ENCODE results near the gene GGTLC2.
"Not testable (repeated sequence)": the region's sequence is repeated elsewhere in the genome, so short reads cannot be mapped to it uniquely, and the experiment has no call there.

GGTLC2 gene

GRCh38 chr22:22644314-22644713 is at the start of gene GGTLC2:
TSS of gene GGTLC2 (plus strand) at chr22:22644614. CDS start at chr22:22646346, 1,732 bp downstream.
- not testable (repeated sequence) for DNase-seq

DNA sequence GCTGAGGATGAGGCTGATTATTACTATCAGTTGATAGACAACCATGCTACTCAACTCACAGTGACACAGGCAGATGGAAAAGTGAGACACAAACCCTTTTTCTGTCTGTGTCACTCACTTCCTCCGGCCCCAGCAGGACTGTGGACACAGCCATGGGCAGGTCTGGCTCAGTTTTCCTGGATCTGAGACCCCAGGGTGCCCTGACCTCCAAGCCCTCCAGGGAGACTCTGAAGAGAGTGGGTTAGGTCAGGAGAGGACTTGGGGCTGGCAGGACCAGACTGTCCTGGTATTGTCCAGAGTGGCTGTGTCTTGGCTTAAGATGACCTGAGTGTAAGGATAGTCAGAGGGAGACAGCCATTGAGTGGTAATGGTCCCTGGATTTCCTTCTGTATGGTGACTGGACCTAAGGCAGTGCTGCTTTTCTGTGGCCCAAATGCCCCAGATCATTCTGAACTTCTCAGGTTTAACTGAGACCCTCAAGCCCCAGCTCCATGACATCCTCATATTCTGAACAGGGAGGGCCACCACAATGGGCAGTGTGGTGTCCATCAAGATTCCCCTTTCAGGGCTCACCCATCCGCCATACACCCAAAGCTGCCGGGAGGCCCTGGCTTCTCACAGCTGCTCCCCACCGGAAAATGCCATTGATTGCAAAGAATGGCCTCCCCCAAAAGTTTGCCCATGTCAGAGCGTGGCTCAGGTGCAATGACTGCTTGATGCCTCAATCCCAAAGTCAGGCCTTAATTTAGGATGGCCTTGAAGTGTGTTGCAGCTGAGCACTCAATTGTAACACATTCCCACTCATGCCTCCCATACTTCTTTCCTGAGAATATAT is 49.2 kb upstream of the GGTLC2 start:
- no peak for DNase-seq

DNA sequence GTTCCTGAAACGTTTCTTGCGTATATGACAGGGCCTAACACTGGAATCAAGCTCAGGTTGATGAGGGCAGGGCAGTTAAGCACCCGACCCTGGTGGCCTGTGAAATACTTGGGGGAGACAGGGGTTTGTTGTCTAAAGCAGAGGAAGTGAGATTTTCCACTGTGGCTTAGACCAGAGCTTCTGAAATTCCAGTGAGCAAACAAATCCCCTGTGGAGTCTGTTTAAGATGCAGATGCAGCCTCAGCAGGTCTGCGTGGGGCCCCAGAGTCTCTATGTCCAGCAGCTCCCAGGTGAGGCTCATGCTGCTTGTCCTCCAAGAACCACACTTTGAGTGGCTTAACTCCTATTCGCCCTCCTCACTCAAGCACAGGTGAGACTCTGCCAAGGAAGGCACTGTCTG is 46.3 kb upstream of the GGTLC2 start:
- DNase-seq: no peak

GRCh38 chr22:22599248-22599647 is 45.2 kb upstream of the GGTLC2 start:
- DNase-seq: no peak

DNA sequence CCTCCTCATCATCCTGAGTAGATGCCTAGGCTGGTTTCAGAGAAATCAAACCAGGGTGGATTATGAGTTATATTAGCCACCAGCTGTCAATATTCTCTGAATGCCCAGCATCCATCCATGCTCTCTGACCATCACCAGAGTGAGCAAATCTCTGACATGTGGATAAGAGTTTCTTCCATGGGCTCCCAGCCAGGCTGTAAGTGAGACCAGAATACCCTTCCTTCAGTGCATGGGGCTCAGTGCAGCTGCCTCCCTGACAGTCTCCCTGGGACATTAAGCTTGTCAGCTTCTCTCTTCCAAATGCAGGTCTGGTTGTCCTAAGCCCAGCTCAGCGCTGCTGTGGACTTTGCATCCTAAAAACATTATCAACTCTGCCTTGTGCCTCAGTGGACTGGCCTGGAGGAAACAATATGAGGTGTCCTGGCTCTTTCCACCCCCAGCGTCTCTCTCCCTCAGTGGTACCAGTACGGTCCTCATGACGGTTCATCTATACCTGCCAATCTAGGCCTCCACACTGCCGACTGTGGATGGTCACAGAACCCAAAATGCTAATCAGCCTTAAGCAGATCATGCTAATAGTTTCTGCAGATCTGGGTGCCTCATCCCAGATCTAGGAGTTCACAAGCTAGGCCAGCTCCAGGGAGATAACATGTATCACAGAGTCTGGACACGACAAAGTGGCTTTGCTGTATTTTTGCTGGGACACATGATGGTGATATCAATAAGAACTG is 43.7 kb upstream of the GGTLC2 start:
- DNase-seq: no peak

- no peak for DNase-seq
Observed at GRCh38 chr22:22603470-22603947, 40.9 kb upstream of the GGTLC2 start.

GRCh38 chr22:22604326-22605073 is 39.9 kb upstream of the GGTLC2 start:
- no peak for DNase-seq

DNA sequence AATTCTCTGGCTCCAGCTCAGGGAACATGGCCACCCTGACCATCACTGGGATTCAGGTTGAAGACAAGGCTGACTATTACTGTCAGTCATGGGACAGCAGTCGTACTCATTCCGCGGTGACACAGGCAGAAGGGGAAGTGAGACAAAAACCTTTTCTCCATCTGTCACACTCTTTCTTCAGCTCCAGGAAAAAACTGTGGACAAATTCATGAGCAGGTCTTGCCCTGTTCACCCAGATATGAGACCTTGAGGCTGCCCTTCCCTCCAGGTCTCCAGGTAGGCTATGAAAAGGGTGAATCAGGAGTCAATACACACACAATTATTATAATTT is 39.4 kb upstream of the GGTLC2 start:
- DNase-seq: no peak

DNA sequence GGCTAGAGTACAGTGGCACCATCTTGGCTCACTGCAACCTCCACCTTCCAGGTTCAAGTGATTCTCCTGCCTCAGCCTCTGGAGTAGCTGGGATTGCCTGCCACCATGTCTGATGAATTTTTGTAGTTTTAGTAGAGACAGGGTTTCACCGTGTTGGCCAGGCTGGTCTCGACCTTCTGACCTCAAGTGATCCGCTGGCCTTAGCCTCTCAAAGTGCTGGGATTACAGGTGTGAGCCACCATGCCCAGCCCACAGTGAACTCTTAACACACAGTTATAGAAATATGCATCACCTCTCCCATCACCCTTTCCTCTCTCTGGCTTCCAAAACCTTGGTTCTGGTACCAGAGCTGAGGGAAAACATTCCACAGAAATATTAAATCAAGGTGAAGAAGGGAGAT is 36.4 kb upstream of the GGTLC2 start:
- not testable (repeated sequence) for DNase-seq

GRCh38 chr22:22609291-22609690 is 35.1 kb upstream of the GGTLC2 start:
- DNase-seq: no peak

DNA sequence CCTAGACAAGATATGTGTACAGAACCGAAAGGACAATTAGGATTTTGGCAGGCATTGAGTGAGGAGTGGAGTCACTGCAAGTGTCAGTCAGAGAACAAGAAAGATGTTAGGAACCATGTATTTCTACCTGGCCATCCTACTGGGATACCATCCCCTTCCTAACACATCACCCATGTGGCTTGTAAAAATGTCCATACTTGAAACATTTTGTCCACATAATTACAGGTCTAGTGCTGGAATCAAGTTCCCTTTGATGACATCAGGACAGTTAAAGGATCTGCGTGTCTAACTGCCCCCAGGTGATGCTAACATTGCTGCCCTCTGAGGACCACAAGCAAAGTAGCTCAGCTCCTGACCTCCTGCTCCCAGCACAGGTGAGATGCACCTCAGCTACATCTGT is 31.9 kb upstream of the GGTLC2 start:
- DNase-seq: no peak

DNA sequence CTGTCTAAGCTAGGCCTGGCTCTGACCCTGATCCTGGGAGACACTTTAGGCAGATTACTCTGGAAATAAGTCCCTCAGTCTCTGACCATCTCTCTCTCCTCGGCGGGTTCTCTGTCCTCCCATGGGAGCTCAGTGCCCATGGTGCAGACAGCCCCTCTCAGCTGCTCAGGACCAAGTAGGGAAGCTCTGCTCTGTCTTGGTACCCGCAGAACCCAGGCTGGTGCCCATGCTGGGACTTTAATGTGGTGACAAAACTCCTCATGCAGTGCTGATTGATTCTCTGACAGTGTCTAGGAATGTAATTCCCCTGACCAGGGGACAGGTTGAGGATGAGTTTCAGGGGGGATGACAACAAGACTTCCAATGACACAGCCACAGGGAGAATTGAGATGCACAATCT is 30.3 kb upstream of the GGTLC2 start:
- no peak for DNase-seq

GRCh38 chr22:22616636-22617035 is 27.8 kb upstream of the GGTLC2 start:
- no peak for DNase-seq

GRCh38 chr22:22618448-22618847 is 26.0 kb upstream of the GGTLC2 start:
- no peak for DNase-seq

- no peak for DNase-seq
Observed at GRCh38 chr22:22618923-22619322, 25.5 kb upstream of the GGTLC2 start.

DNA sequence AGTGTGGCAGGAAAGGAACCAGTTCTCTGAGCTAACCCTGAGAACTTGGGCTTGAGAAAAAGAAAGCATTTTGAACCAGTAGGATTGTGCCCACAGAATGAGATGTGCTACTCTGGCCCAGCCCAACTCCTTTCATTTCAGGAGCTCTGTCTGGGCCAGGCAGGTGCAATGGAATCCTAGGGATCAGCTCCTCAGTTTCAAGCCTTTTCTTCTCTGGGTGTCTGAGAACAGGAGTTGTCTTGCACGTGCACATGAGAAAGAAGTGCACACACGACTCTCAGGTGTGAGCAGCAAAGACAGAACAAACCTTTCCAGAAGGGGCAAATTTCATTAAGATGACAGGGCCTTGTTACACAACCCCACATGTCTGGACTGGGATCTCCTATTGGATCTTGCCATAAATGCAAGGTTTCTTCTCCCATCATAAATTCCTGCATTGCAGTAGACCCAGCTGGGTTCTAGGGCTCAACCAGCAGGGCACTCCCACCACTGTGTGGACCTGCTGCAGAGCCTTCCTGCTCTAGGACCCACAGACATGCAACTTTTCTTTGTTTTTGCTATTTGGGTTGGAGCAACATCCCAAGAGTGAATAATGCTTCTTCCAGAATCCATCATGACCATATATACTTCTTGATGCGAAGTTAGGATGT is 24.5 kb upstream of the GGTLC2 start:
- no peak for DNase-seq

- DNase-seq: not testable (repeated sequence)
Observed at GRCh38 chr22:22628546-22629495, 15.6 kb upstream of the GGTLC2 start.

- DNase-seq: not testable (repeated sequence)
Observed at GRCh38 chr22:22631223-22631652, 13.2 kb upstream of the GGTLC2 start.

DNA sequence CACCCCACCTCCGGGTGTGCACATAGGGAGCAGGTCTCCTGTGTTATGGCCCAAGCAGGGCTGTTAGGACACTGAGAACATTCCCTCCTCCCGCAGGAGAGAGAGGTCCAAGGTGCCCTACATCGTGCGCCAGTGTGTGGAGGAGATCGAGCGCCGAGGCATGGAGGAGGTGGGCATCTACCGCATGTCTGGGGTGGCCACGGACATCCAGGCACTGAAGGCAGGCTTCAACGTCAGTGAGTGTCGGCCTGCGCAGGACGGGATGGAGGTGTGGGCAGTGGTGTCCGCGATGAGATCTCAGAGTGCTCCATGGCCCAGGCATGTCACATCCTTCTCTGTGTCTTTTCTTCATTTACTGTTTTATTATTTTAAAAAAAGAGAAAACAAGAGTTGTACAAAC is 12.2 kb upstream of the GGTLC2 start:
- not testable (repeated sequence) for DNase-seq

DNA sequence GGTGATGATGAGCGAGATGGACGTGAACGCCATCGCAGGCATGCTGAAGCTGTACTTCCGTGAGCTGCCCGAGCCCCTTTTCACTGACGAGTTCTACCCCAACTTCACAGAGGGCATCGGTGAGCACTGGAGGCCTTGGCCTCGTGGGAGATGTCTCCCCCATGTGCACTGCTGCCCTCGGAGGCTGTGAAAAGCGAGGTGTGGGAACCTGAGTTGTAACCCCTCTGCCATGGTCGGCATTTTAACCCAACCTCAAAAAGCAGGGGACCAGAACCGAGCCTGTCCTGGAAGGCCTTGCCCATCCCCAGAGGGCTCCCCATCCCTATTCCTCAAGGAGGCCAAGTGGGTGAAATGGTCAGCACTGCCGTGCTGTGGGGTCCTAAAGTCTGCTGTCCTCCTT is 10.9 kb upstream of the GGTLC2 start:
- not testable (repeated sequence) for DNase-seq

DNA sequence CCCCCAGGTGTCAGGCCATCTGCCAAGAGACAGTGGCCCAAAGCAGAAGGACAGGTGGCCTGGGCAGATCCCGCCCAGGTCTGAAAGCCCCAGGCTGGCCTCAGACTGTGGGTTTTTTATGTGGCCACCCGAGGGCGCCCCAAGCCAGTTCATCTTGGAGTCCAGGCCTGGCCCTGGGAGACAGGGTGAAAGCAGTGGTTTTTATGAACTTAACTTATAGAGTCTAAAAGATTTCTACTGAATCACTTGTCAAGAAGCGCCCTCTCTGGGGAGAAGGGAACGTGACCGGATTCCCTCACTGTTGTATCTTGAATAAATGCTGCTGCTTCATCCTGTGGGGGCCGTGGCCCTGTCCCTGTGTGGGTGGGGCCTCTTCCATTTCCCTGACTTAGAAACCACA is 8.2 kb upstream of the GGTLC2 start:
- DNase-seq: not testable (repeated sequence)

- DNase-seq: not testable (repeated sequence)
Observed at GRCh38 chr22:22638313-22638712, 6.1 kb upstream of the GGTLC2 start.
